Hepatocyte (in vitro differentiated cells): ENCODE data around the gene PSMD12. TPM values are rescaled to one million over a fixed set of nuclear protein-coding genes. Genes with fewer than 3 reads are reported as not detected.

ENCODE experiments used
- DNase-seq: peaks from one replicate; pipeline ENCODE4 v3.0.0-alpha.2; 2016; ENCODE audit warnings: low spot score
- H2AFZ ChIP-seq: fragments of 200-600 bp; sonication (generic); 2 replicates; pipeline ENCODE4 v1.6.0; 2016; ENCODE audit warnings: antibody characterized with exemption, mild to moderate bottlenecking
- H3K27ac ChIP-seq: fragments of 200-600 bp; sonication (generic); 2 replicates; pipeline ENCODE4 v1.5.1; 2016; ENCODE audit warnings: mild to moderate bottlenecking
- H3K27me3 ChIP-seq: fragments of 200-600 bp; sonication (generic); 2 replicates; pipeline ENCODE4 v1.6.1; 2016
- H3K36me3 ChIP-seq: fragments of 200-600 bp; sonication (generic); replicated peaks from 2 replicates; pipeline ENCODE4 v1.5.1; 2016; ENCODE audit warnings: low read depth; ENCODE audit not compliant: insufficient read depth
- H3K4me1 ChIP-seq: fragments of 200-600 bp; sonication (generic); 2 replicates; pipeline ENCODE4 v1.5.1; 2016; ENCODE audit warnings: mild to moderate bottlenecking, moderate library complexity; ENCODE audit not compliant: insufficient read depth
- H3K4me2 ChIP-seq: fragments of 200-600 bp; sonication (generic); 2 replicates; pipeline ENCODE4 v1.6.0; 2016
- H3K4me3 ChIP-seq: fragments of 200-600 bp; sonication (generic); 2 replicates; pipeline ENCODE4 v1.5.1; 2016; ENCODE audit warnings: mild to moderate bottlenecking
- H3K79me2 ChIP-seq: fragments of 200-600 bp; sonication (generic); 2 replicates; pipeline ENCODE4 v1.6.0; 2017; ENCODE audit warnings: mild to moderate bottlenecking
- H3K9me2 ChIP-seq: fragments of 200-600 bp; sonication (generic); replicated peaks from 2 replicates; pipeline ENCODE4 v1.6.0; 2017; ENCODE audit warnings: mild to moderate bottlenecking; ENCODE audit not compliant: insufficient read depth
- H3K9me3 ChIP-seq: fragments of 200-600 bp; sonication (generic); 2 replicates; pipeline ENCODE4 v1.5.1; 2016; ENCODE audit warnings: low read depth, mild to moderate bottlenecking
- H4K20me1 ChIP-seq: fragments of 200-600 bp; sonication (generic); 2 replicates; pipeline ENCODE4 v1.6.0; 2016; ENCODE audit warnings: mild to moderate bottlenecking; ENCODE audit not compliant: insufficient read depth, poor library complexity, severe bottlenecking
- EZH2 ChIP-seq: fragments of 200-600 bp; sonication (generic); IDR thresholded peaks from 2 replicates; pipeline ENCODE4 v1.6.1; 2016; ENCODE audit warnings: antibody characterized with exemption, mild to moderate bottlenecking, borderline replicate concordance
- EZH2phosphoT487 ChIP-seq: fragments of 200-600 bp; sonication (generic); IDR thresholded peaks from one replicate; pipeline ENCODE4 v1.6.1; 2018; ENCODE audit warnings: antibody characterized with exemption, mild to moderate bottlenecking, low read depth, moderate library complexity; ENCODE audit not compliant: unreplicated experiment, severe bottlenecking
- WGBS: methylation state at CpG from one replicate; pipeline ENCODE4 v1.1.6; 2016; ENCODE audit warnings: low lambda C conversion rate; ENCODE audit errors: missing lambda C conversion rate; 5-methylcytosine and 5-hydroxymethylcytosine counted together
- polyA plus RNA-seq: library from polyadenylated mRNA; unstranded; fragments of >200 nt; fragmentation: Nextera tagmentation; extraction: Ambion mirVana; gene quantifications from 2 replicates; pipeline ENCODE4 v1.2.1, GENCODE V29; 2016
- total RNA-seq: library from RNA; depleted of rRNA; stranded (reverse); fragments of >200 nt; gene quantifications from 2 replicates; pipeline ENCODE4 v1.2.3, GENCODE V29; 2014
- TF ChIP-seq, protein P1 (sequence below): fragments of 200-600 bp; sonication (generic); IDR thresholded peaks from 2 replicates; pipeline ENCODE4 v1.5.1; 2016; ENCODE audit warnings: antibody characterized with exemption, mild to moderate bottlenecking; ENCODE audit not compliant: poor library complexity

Gene PSMD12
- total and polyA plus RNA-seq, 2 experiments from 2014 or later: 28.4 to 65.3 TPM

DNA sequence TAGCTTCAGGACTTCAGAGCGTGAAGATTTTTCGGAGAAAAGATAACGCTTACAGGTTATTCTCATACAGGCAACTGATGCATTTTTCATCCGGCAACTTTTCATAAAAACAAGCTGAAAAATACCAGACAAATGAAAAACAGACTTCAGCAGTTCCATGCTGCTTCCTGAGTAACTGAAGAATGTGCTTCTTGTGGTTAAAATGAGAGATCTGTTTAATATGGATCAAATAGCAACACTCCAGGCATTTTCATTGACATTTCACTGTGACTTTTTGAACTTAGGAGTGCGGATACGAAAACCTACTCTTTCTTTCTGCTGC, 10.0 kb upstream of the PSMD12 start:
- Histone ChIP-seq H3K27ac (peak overlapping the region; percentile 94), H3K4me1 (peaks cover 3% of the 10 kb centered on the region), H3K9me2 (no peaks in the 10 kb centered on the region), H4K20me1 (no peaks in the 10 kb centered on the region), H3K9me3 (no peaks in the 10 kb centered on the region), H3K36me3 (no peaks in the 10 kb centered on the region), H3K4me3 (peak overlapping the region; percentile 99), H3K4me2 (peak overlapping the region; percentile 98), H2AFZ (peak overlapping the region; percentile 95), H3K79me2 (peaks cover 9% of the 10 kb centered on the region), H3K27me3 (no peaks in the 10 kb centered on the region)
- no peak for DNase-seq
- WGBS: 23% methylated on average over 6 of the region's 6 CpGs
- TF ChIP-seq EZH2phosphoT487: no peak
- no peak for TF ChIP-seq EZH2
- TF ChIP-seq, protein P1, sequence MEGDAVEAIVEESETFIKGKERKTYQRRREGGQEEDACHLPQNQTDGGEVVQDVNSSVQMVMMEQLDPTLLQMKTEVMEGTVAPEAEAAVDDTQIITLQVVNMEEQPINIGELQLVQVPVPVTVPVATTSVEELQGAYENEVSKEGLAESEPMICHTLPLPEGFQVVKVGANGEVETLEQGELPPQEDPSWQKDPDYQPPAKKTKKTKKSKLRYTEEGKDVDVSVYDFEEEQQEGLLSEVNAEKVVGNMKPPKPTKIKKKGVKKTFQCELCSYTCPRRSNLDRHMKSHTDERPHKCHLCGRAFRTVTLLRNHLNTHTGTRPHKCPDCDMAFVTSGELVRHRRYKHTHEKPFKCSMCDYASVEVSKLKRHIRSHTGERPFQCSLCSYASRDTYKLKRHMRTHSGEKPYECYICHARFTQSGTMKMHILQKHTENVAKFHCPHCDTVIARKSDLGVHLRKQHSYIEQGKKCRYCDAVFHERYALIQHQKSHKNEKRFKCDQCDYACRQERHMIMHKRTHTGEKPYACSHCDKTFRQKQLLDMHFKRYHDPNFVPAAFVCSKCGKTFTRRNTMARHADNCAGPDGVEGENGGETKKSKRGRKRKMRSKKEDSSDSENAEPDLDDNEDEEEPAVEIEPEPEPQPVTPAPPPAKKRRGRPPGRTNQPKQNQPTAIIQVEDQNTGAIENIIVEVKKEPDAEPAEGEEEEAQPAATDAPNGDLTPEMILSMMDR: no peak

DNA sequence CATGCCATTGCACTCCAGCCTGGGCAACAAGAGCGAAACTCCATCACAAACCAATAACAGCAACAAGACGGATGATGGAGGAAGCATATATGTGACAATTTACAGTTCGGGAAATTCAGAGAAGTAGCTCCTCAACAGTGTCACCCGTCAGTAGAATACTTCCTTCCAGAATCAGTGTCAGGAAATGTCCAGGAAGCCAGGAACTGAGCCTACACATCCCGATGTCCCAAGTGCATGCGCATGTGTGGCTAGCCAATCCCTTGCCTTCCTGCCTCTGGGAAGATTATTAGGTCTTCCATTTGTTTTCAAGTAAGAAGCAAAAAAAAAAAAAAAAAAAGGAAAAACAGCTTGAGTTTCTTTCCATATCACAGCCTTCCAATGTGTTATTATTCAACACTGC, 9.3 kb upstream of the PSMD12 start:
- peaks cover 7% of the 10 kb centered on the region for H3K79me2 ChIP-seq
- DNase-seq: no peak
- no peak overlapping the region for H3K4me3 ChIP-seq
- no peak overlapping the region for H2AFZ ChIP-seq
- no peaks in the 10 kb centered on the region for H3K27me3 ChIP-seq
- peak overlapping the region; percentile 98 for H3K4me2 ChIP-seq
- 87% methylated on average over 6 of the region's 6 CpGs for WGBS
- no peaks in the 10 kb centered on the region for H3K36me3 ChIP-seq
- no peaks in the 10 kb centered on the region for H4K20me1 ChIP-seq
- peak overlapping the region; percentile 94 for H3K27ac ChIP-seq
- H3K9me3 ChIP-seq: no peaks in the 10 kb centered on the region
- no peaks in the 10 kb centered on the region for H3K9me2 ChIP-seq
- no peak for TF ChIP-seq EZH2phosphoT487
- peaks cover 3% of the 10 kb centered on the region for H3K4me1 ChIP-seq

DNA sequence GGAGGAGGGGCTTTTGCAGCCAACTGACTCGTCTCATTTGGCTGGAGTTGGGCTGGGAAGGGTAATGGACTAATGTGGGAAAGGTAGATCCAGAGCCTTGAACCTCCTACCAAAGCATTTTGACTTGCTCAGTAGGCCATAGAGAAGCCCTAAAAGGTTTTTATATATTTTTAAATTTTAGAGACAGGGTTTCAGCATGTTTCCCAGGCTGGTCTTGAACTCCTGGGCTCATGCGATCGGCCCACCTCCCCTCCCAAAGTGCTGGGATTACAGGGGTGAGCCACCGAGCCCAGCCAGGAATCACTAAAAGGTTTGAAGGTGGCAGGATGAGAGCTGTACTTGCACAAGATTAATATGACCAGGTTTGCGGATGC, 8.7 kb upstream of the PSMD12 start:
- H3K27me3 ChIP-seq: no peaks in the 10 kb centered on the region
- no peaks in the 10 kb centered on the region for H3K9me2 ChIP-seq
- H3K27ac ChIP-seq: no peak overlapping the region
- no peaks in the 10 kb centered on the region for H3K9me3 ChIP-seq
- peaks cover 3% of the 10 kb centered on the region for H3K4me1 ChIP-seq
- WGBS: 86% methylated on average over 5 of the region's 5 CpGs
- no peak overlapping the region for H2AFZ ChIP-seq
- H4K20me1 ChIP-seq: no peaks in the 10 kb centered on the region
- H3K36me3 ChIP-seq: no peaks in the 10 kb centered on the region
- no peak overlapping the region for H3K4me3 ChIP-seq
- TF ChIP-seq, protein P1: no peak
- TF ChIP-seq EZH2: no peak
- TF ChIP-seq EZH2phosphoT487: no peak
- DNase-seq: no peak
- peaks cover under 1% of the 10 kb centered on the region for H3K79me2 ChIP-seq
- H3K4me2 ChIP-seq: peak overlapping the region; percentile 43

DNA sequence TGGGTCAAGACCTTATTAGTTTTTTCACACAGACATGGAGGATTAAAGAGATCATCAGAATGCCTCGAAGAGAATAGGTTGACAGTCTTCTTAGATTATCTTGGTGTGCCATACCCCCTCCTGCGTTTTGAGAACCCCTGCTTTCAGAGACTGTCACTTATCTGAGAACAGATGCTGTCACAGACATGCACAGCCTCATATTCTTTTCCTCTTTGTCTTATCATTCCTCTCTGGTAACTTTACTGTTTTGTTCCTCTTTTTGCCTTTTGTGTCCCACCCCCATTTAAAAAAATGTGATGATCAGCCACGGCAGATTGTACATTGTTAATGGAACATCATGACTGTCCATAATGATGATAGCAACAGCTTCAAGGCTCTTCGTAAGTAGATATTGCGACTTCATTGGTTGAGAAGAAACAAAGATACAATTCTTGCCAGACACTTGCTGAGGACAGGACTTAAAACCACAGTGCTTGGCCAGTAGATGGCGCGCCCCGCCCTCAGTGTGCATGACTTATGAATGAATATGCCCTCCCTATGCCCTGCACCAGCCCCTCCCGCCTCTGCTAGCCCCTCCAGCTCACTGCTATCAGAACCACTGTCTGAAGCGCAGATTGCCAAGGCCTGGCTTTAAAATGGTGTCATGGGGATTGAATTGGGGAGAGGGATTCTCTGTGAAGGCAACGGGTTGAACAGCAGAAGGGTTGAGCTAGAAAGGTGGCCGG, 8.1 kb upstream of the PSMD12 start:
- WGBS: 25% methylated on average over 12 of the region's 12 CpGs
- Histone ChIP-seq H3K9me2 (no peaks in the 10 kb centered on the region), H4K20me1 (no peaks in the 10 kb centered on the region), H3K4me1 (peaks cover 3% of the 10 kb centered on the region), H3K4me2 (peak overlapping the region; percentile 43), H3K27ac (no peak overlapping the region), H3K27me3 (no peaks in the 10 kb centered on the region), H3K9me3 (no peaks in the 10 kb centered on the region), H3K36me3 (no peaks in the 10 kb centered on the region), H2AFZ (no peak overlapping the region), H3K79me2 (no peaks in the 10 kb centered on the region), H3K4me3 (no peak overlapping the region)
- peak; percentile 92 for DNase-seq
- TF ChIP-seq EZH2phosphoT487 (no peak), EZH2 (no peak)
- TF ChIP-seq, protein P1: peak; percentile 74
